HG03025 (cell line): ENCODE data around the gene KCTD2.

ENCODE experiments used
- ATAC-seq: cut with Tn5 transposase; IDR thresholded peaks from one replicate; pipeline ENCODE4 v1.9.1; 2021; ENCODE audit warnings: mild to moderate bottlenecking, moderate library complexity; ENCODE audit not compliant: unreplicated experiment, low FRiP score

Gene KCTD2

DNA sequence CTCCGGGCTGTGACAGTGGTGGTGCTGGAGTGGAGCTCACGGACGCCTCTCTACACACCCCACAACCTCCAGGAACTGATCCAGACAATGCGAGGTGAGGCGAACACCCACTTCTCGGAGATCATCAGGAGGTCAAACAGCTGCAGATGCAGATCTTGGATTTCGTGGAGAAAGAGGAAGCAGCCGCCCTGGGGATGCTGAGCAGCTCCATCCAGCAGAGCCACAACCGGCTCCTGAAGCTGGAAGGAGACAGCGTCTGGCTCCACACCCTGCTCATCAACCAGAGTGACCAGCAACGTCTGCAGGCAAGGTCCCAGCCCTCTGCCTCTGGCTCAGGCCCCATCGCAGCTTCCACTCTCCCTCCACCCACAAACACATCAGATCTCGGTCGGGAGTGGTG is 27.5 kb downstream of the KCTD2 start:
- ATAC-seq = no peak

DNA sequence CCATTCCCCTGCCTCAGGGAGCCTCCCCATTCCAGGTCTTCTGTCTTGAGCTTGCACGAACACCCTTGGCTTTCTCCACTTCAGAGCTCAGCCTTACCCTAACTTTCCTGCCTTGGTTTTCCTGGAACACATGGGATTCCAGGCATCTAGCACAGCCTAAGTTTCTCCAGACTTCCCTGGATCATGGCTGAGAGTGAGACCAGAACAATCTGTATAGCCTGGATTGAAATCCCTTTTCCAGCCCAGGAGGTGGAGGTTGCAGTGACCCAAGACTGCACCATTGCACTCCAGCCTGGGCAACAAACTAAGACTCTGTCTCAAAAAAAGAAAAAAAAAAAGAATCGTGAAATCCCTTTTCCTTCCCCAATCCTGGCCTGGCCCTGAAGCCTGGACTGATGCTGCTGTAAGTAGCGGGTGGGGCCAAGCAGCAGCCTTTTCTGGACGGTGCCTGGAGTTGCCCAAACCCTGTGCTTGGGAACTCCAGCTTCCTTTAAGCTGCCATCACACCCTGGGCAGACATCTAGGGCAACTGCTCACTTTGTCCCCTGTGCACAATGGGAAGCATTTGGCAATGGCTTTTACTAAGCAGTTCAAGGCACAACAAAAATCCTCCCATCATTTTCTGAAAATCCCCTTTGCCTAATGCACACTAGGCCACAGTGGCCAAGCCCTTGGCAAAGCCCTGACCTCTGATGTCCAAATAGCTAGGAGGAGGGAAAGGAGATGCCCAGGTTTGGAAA is 28.7 kb downstream of the KCTD2 start:
- ATAC-seq = no peak

DNA sequence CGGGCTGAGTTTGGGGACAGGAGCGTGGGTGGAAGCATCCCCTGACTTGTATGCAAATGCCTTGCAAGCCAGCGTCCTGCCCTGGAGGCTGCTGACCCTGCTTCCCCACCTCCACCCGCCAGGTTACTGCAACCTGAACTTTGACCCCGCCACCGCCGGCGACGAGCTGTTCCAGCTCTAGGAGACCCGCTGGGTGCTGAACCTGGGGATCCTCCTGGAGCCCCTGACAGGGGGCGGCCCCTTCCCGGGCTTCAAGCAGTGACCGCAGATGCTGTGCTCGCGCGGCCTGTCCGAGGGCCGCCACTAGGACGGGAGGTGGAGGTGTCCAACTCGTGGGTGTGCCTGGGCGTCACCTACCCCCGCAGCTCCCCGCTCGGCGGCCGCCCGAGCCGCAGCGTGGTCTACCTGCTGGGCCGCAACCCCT is 30.1 kb downstream of the KCTD2 start:
- no peak for ATAC-seq

GRCh38 chr17:75077496-75078283 is 30.7 kb downstream of the KCTD2 start:
- ATAC-seq = no peak

DNA sequence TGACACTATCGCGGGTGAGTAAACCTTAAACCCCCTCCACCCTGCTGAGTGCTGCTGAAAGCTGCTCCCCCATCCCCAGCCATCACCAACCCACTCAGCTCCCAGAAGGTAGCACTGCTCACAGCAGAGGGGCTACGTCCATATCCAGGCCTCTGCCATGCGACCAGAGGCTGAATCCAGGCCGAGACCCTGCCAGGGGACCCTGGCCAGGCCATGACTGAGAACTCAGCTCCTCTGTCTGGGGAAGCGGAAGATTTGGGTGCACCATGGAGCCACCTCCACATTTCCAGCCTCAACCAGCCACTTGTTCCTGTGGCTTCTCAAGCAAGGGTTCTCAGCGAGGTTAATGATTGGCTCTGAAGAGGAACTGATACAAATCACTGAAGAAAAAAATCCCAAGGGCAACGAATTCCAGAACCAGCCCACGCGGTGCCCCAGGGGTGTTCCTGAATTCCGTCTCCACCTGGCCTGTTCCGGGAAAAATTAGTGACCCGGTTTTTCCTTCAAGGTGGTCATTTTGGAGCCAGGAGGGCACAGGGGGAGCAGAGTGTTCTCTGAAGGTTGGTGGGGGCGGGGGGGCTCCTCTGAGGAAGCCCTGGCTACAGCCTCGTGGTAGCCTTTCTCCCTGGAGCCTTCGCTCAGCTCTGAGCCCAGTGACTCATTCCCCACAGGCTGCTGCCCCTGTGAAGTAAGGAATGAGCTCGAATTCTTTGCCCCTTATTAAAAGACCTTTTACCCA is 31.4 kb downstream of the KCTD2 start:
- no peak for ATAC-seq

- ATAC-seq = no peak
Measured at GRCh38 chr17:75079023-75079373, 32.0 kb downstream of the KCTD2 start.

- ATAC-seq = no peak
Measured at GRCh38 chr17:75081611-75082540, 34.9 kb downstream of the KCTD2 start.

DNA sequence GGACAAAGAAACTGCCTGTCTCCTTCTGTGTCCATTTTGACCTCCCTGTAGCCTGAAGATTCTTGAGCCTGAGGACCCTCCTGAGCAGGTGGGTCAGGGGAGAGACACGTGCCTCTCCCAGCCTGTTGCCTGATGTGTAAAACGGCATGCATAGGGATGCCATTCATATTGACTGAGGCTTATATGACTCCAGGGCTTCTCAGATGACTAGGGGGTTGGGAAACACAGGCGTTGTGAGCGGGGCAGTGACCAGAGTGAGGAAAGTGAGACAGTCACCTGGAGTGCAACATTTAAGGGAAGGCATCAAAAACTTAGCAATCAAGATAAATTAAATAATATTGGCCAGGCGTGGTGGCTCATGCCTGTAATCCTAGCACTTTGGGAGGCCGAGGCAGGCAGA is 35.7 kb downstream of the KCTD2 start:
- no peak for ATAC-seq

- no peak for ATAC-seq
Measured at GRCh38 chr17:75084039-75084660, 37.1 kb downstream of the KCTD2 start.

DNA sequence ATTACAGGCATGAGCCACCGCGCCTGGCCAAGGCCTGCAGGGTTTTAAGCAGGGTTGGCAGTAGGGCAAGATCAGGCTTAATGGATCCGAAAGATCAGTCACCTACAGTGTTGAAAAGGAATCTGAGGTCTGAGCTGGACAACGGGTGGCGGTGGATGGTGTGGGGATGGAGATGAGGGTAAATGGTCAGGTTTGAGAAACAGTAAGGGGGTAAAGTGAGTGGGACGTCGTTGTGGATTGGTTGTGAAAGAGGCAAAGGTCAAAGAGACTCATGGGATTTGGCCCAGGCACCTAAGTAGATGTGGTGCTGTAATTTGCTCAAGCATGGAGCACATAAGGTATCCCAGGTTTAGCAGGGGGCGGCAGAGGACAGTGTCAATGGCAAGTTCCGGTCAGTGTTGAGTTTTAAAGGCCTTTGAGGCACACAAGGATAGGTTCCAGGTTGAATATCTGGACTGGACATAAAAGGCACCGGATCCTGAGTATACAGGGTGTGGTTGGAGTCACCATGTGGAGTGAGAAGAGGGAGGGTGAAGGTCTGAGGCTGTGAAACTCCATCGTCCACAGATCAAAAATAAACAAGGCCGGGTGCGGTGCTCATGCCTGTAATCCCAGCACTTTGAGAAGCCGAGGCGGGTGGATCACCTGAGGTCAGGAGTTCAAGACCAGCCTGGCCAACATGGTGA is 39.6 kb downstream of the KCTD2 start:
- ATAC-seq = no peak

DNA sequence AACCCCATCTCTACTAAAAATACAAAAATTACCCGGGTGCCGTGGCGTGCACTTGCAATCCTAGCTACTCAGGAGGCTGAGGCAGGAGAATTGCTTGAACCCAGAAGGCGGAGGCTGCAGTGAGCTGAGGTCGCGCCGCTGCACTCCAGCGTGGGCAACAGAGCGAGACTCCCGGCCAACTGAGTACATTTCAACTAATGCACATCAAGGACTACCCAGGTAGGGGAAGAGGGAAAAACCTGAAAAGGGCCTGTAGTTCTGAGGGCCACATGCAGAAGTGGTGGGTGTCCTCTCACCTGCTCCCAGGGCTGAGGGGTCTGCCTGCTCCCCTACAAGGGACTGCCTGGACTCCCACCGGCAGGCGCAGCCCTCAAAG is 40.1 kb downstream of the KCTD2 start:
- no peak for ATAC-seq

DNA sequence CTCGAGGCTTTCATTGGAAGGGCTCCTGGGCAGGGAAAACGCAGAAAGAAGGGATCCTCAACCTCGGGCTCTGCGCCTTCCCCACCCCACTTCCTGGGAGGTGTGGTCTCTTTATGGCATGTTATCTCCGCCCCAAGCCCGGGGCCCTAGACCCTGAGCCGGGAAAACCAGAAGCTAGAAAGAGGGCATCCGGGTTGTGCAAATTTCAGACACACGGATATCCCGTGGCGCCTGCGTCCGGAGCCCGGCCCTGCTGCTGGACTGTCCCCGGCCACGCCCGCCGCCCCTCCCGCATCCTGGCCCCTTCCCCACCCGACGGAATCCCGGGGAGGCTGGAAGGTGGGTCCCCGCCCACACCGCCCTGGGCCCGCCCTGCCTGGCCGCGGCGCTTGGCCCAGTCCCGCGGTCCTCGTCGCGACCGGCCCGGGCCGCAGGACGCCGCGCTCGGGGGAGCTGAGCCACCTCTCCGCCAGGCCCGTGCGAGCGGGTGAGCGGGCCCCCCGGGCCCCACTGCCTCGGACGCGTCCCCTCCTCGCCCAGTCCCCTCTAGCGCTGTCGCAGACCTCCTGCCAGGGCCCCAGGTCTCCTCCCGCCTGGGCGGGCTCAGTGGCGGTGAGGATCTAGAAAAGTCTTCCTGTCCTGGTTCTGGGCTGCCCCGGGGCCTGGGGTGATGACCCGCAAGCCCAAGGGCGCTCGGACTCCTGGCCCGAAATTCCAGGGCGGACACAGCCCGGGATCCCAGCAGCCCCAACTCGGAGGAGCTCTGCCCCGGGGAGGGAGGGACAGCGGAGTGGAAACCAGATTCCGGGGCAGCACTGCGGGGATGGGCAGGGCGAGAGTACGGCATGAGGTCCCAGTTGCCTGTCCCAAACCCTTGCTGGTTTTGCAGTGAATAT is 40.8 kb downstream of the KCTD2 start, which contains the start of gene SLC16A5:
TSS of gene SLC16A5 (plus strand) at position 397 of the 896 bp plus-strand sequence. CDS start 5,683 bp downstream, outside the sequence.
- ATAC-seq = no peak

DNA sequence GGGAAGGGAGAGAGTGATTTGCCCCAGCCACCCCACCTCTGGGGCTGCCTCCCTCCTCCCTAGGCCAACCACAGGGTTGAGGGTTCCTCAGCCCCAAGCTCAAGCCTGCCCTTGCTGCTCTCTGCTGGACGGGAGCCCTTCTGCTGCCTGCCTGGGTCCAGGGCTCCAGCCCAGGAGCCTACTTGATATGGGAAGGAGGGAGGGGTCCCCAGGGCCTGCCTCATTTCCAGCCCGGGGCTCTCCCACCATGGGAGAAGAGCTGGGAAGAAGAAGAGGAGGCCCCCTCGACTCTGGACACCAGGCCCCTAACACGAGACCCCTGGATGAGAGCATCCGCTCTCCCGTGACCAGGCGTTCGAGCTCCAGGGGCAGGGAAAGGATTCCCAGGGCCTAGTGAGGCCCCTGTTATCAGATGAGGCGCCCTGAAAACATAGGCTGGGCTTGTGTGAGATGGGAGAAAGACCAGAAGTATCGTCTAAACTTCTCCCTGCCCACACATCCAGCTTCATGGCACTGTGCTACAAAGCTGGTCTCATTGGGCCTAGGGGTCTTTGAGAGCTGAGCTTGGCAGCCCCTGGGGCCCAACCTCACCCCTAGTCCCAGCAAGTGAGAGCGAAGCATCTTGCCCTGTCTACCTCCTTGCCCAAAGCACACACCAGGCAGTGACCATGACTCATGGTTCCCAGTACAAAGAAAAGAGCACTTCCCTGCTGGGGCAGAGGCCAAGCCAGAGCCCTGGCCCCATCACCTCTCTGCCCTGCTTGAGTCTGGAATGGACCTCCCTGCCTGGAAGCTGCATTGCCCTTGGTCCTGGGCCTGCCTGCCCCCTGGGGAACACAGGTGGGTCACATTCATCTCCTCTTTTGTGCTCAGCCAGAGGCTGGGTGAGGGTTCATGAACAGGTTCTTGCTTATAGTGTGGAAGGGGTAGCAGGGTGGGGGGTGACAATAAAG is 41.7 kb downstream of the KCTD2 start:
- no peak for ATAC-seq

DNA sequence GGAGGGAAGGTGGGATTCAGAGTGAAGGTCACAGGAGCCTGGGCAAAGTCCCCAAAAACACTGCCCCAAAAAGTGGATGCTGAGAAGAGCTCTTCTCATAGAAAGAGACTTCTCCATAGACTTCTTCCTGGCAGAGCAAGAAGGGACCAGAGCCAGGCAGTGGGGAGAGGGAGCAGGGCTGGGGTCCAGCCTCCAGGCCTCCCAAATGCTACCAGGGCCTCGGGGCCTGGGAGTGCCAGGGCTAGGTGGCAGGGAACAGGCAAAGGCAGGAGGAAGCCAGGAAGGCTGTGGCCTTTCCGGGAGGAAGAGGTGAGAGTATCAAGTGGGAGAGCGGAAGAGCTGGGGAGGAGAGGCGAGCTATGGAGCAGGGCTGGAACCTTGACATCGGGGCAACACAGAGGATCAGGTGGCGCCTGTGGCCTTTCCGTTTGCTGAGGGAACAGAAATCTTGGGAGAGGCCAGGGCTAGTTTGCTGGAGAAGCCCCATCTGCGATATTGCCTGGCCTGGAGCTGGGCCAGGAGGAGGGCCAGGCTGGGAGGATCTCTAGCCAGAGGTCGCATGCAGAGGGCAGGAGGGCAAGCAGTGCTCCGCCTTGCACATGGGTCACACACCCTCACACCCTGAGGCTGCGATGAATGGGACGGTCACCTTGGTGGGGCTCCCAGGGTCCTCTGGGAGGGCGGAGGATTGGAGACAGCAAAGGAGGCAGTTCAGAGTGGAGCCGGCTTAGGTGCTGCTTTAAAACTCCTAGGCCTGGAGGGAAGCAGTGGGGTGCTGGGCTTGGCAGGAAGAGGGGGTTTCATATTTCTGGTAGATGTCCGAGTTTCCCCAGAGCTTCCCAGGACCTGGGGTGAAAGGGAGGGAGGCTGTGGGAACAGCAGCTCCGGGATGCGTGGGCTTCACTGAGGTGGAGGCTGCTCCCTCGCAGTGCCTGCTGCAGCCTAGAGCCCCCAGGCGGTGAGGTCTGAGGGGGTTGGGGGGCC is 44.1 kb downstream of the KCTD2 start:
- ATAC-seq = no peak

DNA sequence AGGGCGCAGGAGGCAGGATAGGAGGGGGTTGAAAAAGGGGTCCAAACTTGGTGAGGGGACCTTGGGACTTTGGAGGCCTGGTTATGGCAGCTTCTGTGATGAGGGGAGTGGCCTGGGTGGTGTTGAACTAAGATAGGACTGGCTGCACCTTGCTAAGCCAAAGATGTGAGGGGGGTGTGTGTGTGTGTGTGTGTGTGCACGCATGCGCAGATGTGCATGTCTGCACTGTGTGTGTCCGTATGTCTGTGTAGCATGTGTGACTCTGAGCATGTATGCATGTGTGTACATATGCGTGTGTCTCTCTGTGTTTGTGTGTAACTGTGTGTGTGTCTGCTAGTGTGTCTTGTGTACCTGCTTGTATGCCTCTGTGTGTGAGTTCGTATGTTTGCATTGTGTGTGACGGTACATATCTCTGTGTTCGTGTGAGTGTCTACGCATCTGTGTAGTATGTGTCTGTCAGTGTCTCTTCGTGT is 44.9 kb downstream of the KCTD2 start:
- ATAC-seq = no peak
